Measurements from ENCODE around the gene NCCRP1.
"Not testable (repeated sequence)": the region's sequence is repeated elsewhere in the genome, so short reads cannot be mapped to it uniquely, and the experiment has no call there.

The NCCRP1 gene

GRCh38 chr19:39207293-39207836, 10.6 kb downstream of the NCCRP1 start:
- DNase-seq (ENCODE audit: low read depth in 2 of 2), result no peak

GRCh38 chr19:39208175-39208795, 11.5 kb downstream of the NCCRP1 start:
- DNase-seq (ENCODE audit: low read depth in 2 of 2), result no peak

- DNase-seq (ENCODE audit: low read depth in 2 of 2), result no peak
Measured at GRCh38 chr19:39209196-39209595, 12.4 kb downstream of the NCCRP1 start.

DNA sequence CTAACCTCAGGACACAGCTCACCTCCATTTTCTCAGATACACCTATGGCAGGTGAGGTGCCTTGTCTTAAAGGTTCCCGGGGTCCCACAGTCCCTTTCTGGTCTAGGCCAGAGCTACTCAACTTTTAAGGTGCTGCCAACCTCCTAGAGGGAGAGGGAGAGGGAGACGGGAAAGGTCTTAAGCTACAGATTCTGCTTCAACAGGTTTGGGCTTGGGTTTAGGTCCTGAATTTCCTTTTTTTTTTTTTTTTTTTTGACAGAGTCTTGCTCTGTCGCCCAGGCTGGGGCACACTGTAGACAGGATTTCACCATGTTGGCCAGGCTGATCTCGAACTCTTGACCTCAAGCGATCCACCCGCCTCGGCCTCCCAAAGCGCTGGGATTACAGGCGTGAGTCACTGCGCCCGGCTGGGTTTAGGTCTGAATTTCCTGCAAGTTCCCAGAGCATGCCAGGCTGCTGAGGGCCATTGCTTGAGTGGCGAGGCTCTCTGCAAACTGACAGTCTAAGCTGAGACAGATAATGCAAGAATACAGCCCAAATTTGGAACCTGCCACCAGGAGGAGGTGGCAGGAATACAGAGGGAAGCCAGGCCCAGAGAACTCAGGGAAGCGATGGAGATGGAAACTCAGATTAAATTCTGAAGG, 15.1 kb downstream of the NCCRP1 start:
- DNase-seq (ENCODE audit: low read depth in 2 of 2), result no peak

DNA sequence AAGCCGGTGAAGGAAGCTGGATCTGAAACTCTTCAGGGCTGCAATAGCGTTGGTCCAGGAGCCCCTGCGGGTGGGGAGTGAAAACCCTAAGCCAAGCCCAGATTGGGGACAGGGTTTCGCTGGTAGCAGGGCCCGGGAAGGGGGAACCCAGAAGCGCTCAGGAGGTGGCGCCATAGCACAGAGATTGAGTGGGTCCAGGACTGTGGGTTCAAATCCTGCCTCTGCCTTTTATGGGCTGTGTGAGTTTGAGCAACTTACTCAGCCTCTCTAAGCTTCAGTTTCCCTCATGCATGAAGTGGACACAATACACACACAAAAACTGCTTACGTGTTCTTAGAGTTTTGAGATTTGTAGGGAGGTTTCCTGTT, 15.6 kb downstream of the NCCRP1 start:
- DNase-seq (ENCODE audit: low read depth in 2 of 2), result peak; percentile 27 to 43

DNA sequence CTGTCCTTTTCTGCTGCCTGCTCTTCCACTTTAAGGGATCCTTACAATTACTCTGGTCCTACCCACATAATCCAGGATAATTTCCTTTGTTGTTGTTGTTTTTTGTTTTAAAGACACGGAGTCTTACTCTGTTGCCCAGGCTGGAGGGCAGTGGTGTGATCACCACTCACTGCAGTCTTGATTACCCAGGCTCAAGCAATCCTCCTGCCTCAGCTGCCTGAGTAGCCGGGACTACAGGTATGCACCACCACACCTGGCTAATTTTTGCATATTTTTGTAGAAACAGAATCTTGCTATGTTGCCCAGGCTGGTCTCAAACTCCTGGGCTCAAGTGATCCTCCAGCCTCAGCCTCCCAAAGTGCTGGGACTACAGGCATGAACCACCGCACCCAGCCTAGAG, 18.6 kb downstream of the NCCRP1 start:
- not testable (repeated sequence) for DNase-seq (ENCODE audit: low read depth in 2 of 2)

DNA sequence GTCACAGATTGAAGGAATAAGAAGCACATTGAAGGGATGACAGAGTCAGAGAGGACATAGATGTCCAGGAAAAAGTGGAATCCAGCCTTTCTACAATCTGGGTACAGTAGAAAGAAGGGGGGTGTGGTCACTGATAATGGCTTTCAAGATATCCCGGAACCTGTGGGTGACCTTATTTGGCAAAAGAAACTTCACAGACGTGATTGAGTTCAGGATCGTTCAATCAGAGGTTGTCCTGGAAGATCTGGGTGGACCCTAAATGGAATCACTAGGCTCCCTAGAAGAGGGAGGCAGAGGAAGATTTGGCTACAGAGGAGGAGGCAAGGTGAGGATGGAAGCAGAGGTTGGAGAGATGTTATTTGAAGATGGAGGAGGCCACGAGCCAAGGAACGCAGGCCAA, 20.3 kb downstream of the NCCRP1 start:
- no peak for DNase-seq (ENCODE audit: low read depth in 2 of 2)

DNA sequence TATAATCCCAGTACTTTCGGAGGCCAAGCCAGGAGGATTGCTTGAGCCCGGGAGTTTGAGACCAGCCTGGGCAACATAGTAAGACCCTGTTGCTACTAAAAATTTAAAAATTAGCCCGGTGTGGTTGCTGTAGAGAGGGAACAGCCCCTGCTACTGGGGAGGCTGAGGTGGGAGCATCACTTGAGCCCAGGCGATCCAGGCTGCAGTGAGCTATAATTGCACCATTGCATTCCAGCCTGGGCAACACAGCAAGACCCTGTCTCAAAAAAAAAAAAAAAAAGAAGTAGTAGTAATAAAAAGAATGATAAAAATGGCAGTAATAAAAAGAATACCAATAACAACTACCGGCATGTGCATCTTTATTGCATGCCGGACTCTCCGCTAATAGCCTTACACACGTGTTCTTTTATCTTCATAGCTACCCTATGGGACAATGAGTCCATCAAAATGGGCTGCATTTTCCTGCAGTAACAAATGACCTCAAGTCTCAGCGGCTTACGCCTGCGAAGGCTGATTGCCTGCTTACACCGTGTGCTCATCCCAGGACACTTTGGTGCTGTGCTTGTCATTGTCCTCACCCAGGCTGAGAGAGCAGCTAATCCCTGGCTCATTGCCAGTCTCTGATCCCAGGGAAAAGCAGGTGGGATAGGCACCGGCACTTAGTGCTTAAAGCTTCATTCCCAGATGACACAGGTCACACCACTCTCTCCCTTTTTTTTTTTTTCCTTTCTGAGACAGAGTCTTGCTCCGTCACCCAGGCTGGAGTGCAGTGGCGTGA, 21.7 kb downstream of the NCCRP1 start:
- no peak for DNase-seq (ENCODE audit: low read depth in 2 of 2)

DNA sequence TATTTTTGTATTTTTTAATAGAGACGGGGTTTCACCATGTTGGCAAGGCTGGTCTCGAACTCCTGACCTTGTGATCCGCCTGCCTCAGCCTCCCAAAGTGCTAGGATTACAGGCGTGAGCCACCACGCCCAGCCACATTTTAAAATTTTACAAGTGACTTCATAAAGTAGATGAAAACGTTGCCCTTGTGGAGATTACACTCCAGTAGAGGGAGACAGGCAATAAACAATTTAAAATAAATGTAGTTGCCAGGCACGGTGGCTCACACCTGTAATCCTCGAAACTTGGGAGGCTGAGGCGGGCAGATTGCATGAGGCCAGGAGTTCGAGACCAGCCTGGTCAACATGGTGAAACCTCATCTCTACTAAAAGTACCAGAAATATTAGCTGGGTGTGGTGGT, 22.3 kb downstream of the NCCRP1 start:
- not testable (repeated sequence) for DNase-seq (ENCODE audit: low read depth in 2 of 2)

- no peak for DNase-seq (ENCODE audit: low read depth in 2 of 2)
Measured at GRCh38 chr19:39223703-39224279, 27.0 kb downstream of the NCCRP1 start.

DNA sequence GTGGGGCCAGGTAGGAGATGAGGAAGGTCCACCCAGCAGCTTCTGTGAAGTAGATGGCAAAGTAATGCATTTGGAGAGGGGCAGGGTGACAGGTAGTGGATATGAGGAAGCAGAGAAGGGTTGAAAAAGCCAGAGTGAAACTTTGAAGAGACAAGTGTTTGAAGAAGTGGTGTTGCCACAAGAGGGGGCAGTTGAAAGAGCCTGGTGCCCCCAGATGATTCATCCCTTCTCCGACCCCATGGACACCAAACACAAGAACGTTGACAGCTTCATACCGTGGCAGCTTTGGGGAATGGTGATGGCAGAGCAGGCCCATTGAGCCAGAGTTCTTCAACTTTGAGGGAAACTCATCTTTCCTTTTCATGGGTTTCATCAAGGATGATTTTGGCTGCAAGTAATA, 28.1 kb downstream of the NCCRP1 start:
- no peak for DNase-seq (ENCODE audit: low read depth in 2 of 2)

- DNase-seq (ENCODE audit: low read depth in 2 of 2), result no peak
Measured at GRCh38 chr19:39230096-39230764, 33.5 kb downstream of the NCCRP1 start.

- no peak for DNase-seq (ENCODE audit: low read depth in 2 of 2)
Measured at GRCh38 chr19:39232708-39233107, 35.9 kb downstream of the NCCRP1 start.

DNA sequence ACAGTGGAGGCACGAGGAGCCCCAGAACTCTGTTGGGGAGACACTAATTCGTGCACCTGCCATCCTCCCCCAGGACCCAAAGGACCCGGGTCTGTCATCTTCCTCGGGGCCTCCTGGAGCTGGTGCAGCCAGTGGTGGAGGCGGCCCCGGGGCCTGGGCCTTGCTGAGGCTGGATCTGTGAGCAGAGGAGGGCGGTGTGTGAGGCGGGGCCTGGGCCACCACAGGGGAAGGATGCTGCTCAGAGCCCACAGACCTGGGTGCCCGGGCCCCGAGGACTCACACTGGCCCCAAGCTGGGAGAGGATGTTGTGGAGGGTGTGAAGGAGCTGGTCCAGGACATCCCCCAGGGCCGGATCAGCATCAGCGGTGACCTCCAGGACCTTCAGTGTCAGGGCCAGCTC, 39.8 kb downstream of the NCCRP1 start:
- peak; percentile 21 to 26 for DNase-seq (ENCODE audit: low read depth in 2 of 2)

DNA sequence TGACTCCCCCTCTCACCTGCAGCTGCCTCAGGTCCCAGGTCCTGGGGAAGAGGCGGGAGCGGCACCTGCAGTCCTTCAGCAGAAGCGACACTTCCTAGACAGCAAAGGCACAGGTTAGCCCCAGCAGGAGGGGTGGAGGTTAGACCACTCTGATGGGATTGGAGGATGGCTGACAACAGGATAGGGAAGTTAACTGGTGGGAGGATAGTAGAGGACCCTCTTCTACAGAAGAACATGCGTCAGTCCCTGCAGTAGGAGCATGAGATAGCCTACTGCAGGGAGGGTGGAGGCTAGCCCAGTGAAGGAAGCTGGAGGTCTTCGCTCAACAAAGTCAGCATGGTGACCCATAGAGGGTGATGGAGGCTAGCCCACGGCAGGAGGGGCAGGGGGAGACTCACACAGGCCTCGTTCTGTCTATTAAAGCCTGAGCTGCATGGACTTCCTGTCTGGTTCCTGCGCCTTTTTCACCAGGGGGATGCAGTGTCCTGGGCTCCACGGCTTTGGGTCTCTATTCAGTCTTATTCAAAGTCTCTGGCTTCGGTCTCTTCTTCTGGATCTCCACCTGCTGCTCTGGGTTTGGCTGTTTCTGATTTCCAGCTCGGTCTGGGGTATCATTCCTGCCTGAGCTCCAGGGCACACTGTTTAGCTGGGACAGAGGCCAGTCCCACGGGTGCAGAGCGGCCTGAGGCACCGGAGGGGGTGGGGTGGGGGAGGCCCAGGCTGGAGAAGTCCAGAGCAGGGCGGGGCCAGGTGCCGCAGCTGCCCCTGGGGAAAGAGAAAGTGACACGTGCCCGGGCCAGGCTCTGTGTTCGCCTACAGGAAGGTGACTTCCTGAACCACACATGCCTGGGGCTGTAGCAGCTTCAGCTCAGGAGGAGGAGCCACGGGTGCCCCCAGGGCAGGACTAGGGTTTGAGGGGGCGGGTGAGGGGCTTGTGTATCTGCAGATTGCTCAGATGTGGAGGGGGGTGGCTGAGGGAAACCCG, 40.7 kb downstream of the NCCRP1 start:
- DNase-seq (ENCODE audit: low read depth in 2 of 2), result peak; percentile 23

DNA sequence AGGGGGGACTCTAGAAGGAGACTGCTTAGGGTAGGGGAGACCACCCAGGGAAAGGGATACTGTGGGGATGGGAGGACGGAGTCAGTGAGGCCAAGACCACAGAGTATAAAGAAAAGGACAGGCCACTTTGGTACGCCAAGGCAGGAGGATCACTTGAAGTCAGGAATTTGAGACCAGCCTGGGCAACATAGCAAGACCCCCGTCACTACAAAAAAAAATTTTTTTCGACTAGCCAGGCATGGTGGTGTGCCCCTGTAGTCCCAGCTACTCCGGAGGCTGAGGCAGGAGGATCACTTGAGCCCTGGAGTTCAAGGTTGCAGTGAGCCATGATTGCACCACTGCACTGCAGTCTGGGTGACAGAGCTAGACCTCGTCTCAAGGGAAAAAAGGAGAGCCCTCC, 41.4 kb downstream of the NCCRP1 start:
- DNase-seq (ENCODE audit: low read depth in 2 of 2), result no peak

DNA sequence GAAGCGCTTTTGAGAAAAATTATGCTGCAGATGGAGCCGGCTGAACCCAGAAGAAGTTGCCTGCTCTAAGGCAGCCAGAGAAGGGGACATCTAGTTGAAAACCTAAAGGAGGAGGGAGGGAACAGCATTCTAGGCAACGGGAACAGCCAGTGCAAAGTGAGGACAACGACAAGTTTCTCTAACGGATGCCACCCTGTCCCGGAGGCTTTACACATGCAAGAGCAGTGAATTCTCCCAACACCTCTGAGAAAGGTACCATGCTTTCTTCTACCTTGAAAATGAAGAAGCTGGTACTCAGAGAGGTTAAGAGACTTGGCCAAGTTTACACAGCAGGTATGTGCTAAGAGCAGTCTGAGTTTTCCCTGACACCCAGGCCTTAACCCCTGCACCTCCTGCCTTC, 42.2 kb downstream of the NCCRP1 start:
- no peak for DNase-seq (ENCODE audit: low read depth in 2 of 2)

DNA sequence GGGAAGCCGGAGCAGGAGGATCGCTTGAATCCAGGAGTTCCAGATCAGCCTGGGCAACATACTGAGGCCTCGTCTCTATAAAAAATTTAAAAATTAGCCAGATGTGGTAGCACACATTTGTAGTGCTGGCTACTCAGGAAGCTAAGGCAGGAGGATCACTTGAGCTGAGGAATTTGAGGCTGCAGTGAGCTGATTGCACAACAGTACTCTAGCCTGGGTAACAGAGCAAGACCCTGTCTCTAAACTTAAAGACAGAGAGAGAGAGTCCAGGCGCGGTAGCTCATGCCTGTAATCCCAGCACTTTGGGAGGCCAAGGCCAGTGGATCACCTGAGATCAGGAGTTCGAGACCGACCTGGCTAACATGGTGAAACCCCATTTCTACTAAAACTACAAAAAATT, 43.7 kb downstream of the NCCRP1 start:
- no peak for DNase-seq (ENCODE audit: low read depth in 2 of 2)

GRCh38 chr19:39243741-39244140, 47.0 kb downstream of the NCCRP1 start:
- not testable (repeated sequence) for DNase-seq (ENCODE audit: low read depth in 2 of 2)

- not testable (repeated sequence) for DNase-seq (ENCODE audit: low read depth in 2 of 2)
Measured at GRCh38 chr19:39244410-39245100, 47.8 kb downstream of the NCCRP1 start, which contains the start of gene IFNL3. Gene IFNL3 (minus strand): TSS chr19:39245006. CDS start chr19:39244967, 39 bp downstream.

Data from stimulated activated CD8-positive, alpha-beta memory T cell treated with anti-CD3 and anti-CD28 coated beads, Interleukin-15, amount 100 ng/mL, for 48 hours (primary cell).